ENCODE data around the gene GABBR1.

DNA sequence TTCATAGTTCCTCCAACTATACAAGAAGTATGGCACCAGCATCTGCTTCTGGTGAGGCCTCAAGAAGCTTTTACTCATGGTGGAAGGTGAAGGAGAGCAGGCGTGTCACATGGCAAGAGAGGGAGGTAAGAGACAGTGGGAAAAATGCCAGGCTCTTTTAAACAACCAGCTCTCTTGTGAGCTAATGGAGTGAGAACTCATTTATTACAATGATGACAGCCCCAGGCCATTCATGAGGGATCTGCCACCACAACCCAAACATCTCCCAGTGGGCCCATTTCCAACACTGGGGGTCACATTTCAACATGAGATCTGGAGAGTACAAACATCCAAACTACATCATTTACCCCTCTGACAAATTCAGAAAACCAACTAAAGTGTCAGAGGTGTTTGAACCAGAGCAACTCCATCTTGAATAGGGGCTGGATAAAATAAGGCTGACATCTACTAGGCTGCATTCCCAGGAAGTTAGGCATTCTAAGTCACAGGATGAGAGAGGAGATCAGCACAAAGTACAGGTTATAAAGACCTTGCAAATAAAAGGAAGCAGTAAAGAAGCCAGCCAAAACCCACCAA is 71.3 kb downstream of the GABBR1 start:
- TF ChIP-seq CTCF (IDR thresholded peaks at IDR 0.05) (no peak), POLR2AphosphoS5 (IDR thresholded peaks at IDR 0.05) (no peak), POLR2A (IDR thresholded peaks at IDR 0.05) (no peak)

Data from breast epithelium (tissue), 3 donors.